ENCODE data around the gene CD244.
"Not testable (repeated sequence)": the region's sequence is repeated elsewhere in the genome, so short reads cannot be mapped to it uniquely, and the experiment has no call there.

The CD244 gene

DNA sequence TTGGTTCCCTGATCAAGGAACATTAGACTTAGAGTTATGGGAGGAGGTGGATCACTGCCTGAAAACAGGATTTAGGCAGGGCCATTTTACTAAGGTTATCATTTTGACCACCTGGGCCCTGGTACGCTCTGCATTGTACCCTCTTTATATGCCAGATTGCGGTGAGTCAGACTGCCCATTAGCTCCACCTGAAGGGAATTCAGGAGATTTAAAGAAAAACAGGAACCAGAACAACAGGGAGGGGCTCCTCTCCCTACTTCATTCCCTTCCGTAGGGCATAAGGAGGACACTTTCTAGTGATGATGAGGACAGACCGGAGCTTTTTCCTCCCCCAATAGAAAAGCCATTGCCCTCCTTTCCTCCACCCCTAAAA lies 42.9 kb upstream of the CD244 start:
- H3K4me3 ChIP-seq (ENCODE audit: low read depth in 1 of 2, low read length in 1 of 2), result no peak overlapping the region
- TF ChIP-seq, protein P1, sequence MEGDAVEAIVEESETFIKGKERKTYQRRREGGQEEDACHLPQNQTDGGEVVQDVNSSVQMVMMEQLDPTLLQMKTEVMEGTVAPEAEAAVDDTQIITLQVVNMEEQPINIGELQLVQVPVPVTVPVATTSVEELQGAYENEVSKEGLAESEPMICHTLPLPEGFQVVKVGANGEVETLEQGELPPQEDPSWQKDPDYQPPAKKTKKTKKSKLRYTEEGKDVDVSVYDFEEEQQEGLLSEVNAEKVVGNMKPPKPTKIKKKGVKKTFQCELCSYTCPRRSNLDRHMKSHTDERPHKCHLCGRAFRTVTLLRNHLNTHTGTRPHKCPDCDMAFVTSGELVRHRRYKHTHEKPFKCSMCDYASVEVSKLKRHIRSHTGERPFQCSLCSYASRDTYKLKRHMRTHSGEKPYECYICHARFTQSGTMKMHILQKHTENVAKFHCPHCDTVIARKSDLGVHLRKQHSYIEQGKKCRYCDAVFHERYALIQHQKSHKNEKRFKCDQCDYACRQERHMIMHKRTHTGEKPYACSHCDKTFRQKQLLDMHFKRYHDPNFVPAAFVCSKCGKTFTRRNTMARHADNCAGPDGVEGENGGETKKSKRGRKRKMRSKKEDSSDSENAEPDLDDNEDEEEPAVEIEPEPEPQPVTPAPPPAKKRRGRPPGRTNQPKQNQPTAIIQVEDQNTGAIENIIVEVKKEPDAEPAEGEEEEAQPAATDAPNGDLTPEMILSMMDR (IDR thresholded peaks at IDR 0.05), result no peak
- no peak overlapping the region for H3K27ac ChIP-seq
- H3K27me3 ChIP-seq, result no peaks in the 10 kb centered on the region
- H3K9me3 ChIP-seq, result no peaks in the 10 kb centered on the region
- H3K36me3 ChIP-seq, result no peaks in the 10 kb centered on the region
- no peaks in the 10 kb centered on the region for H3K4me1 ChIP-seq (ENCODE audit: control insufficient read depth in 1 of 2, insufficient read depth in 1 of 2, low read depth in 1 of 2, low read length in 1 of 2)

DNA sequence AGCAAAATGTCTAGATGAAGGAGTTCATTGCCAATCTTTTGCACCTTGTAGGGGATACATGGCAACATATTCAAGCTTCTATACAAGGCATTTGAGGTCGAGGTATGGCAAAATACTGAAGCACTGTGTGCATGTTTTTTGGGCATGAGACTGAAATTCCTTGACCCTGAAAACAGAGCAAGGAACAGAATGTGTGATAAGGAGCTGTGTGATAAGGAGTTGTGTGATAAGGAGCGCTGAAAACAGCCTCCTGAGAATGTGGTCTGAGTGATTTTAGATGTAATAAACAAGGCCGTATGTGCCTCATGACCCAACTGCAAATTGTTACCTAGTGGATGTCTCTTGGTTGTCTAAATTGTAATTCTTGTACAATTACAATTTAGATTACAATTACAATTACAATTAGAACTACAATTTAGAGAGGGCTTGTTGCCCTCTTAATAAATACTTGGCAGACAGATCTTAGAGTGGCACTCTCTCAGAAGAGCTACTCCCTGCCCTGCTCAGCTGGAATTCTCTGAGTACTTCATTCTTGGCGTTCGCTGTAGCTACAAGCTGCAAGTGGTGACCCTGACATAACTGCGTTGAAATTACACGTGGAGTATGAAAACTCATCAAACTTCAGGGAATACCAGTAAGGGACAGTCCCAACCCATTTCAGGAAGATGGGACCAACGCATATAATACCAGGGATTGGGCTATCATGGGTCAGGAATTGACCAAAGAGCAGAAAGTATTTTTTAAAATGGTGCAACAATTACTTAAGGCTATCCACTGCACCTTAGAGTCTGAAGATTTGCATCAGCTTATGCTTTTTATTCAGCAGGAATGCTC lies 42.3 kb upstream of the CD244 start:
- Histone ChIP-seq H3K36me3 (no peaks in the 10 kb centered on the region), H3K4me3 (ENCODE audit: low read depth in 1 of 2, low read length in 1 of 2) (no peak overlapping the region), H3K9me3 (no peaks in the 10 kb centered on the region), H3K27me3 (no peaks in the 10 kb centered on the region), H3K4me1 (ENCODE audit: control insufficient read depth in 1 of 2, insufficient read depth in 1 of 2, low read depth in 1 of 2, low read length in 1 of 2) (no peaks in the 10 kb centered on the region), H3K27ac (no peak overlapping the region)
- TF ChIP-seq, protein P1 (IDR thresholded peaks at IDR 0.05), result no peak

DNA sequence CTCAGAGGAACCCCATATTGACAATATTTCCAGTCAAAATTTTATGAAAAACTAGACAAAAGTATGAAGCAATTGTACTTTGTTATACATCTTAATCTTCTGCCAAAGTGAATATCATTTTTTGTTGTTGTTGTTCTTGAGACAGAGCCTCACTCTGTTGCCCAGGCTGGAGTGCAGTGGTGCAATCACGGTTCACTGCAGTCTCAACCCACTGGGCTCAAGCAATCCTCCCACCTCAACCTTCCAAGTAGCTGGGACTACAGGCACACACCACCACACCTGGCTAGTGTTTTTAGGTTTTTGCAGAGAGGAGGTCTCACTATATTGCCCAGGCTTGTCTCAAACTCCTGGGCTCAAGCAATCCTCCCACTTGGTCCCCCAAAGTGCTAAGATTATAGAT lies 39.6 kb upstream of the CD244 start:
- H3K4me1 ChIP-seq (ENCODE audit: control insufficient read depth in 1 of 2, insufficient read depth in 1 of 2, low read depth in 1 of 2, low read length in 1 of 2); H3K27ac ChIP-seq; H3K9me3 ChIP-seq; H3K36me3 ChIP-seq; H3K4me3 ChIP-seq (ENCODE audit: low read depth in 1 of 2, low read length in 1 of 2); H3K27me3 ChIP-seq: not testable (repeated sequence)

DNA sequence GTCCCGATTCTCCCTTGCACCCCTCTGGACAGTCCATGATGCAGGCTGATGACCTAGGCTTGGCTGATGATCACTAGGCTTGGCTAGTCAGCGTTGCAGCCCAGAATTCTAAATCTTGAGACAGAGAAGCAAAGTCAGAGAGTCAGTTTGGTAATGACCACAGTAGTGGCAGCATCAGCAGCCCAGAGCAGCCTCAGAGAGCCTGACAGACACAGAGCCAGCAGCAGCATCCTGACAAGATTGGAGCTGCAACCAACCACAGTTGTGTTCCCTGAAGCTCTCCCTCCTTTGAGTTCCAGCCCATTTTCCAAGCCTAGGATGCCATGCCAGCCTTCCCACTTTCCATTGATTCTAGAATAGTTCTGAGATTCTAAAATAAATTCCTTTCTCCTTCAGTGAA lies 39.1 kb upstream of the CD244 start:
- no peaks in the 10 kb centered on the region for H3K36me3 ChIP-seq
- H3K9me3 ChIP-seq, result no peaks in the 10 kb centered on the region
- no peak overlapping the region for H3K4me3 ChIP-seq (ENCODE audit: low read depth in 1 of 2, low read length in 1 of 2)
- no peak overlapping the region for H3K27ac ChIP-seq
- no peaks in the 10 kb centered on the region for H3K27me3 ChIP-seq
- H3K4me1 ChIP-seq (ENCODE audit: control insufficient read depth in 1 of 2, insufficient read depth in 1 of 2, low read depth in 1 of 2, low read length in 1 of 2), result no peaks in the 10 kb centered on the region
- TF ChIP-seq, protein P1 (IDR thresholded peaks at IDR 0.05), result no peak

DNA sequence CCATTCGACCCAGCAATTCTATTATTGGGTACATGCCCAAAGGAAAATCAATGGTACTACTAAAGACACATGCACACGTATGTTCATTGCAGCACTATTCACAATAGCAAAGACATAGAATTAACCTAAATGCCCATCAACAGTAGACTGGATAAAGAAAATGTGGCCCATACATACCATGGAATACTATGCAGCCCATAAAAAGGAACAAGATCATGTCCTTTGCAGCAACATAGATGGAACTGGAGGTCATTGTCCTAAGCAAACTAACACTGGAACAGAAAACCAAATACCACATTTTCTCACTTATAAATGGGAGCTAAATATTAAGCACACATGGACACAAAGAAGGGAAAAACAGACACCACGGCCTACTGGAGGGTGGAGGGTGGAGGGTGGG lies 38.0 kb upstream of the CD244 start:
- H3K9me3 ChIP-seq; H3K4me3 ChIP-seq (ENCODE audit: low read depth in 1 of 2, low read length in 1 of 2); H3K27me3 ChIP-seq; H3K36me3 ChIP-seq; H3K27ac ChIP-seq; H3K4me1 ChIP-seq (ENCODE audit: control insufficient read depth in 1 of 2, insufficient read depth in 1 of 2, low read depth in 1 of 2, low read length in 1 of 2): not testable (repeated sequence)

DNA sequence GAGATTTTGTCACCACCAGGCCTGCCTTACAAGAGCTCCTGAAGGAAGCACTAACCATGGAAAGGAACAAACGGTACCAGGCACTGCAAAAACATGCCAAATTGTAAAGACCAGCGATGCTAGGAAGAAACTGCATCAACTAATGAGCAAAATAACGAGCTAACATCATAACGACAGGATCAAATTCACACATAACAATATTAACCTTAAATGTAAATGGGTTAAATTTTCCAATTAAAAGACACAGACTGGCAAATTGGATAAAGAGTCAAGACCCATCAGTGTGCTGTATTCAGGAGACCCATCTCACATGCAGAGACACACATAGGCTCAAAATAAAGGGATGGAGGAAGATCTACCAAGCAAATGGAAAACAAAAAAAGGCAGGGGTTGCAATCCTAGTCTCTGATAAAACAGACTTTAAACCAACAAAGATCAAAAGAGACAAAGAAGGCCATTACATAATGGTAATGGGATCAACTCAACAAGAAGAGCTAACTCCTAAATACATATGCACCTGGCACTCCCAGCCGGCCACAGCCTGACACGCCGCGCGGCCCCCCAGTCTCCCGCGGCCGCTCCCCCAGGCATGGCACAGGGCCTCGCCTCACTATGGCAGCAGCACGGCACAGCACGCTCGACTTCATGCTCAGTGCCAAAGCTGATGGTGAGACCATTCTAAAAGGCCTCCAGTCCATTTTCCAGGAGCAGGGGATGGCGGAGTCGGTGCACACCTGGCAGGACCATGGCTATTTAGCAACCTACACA lies 31.9 kb upstream of the CD244 start:
- H3K27me3 ChIP-seq; H3K36me3 ChIP-seq; H3K9me3 ChIP-seq; H3K4me1 ChIP-seq (ENCODE audit: control insufficient read depth in 1 of 2, insufficient read depth in 1 of 2, low read depth in 1 of 2, low read length in 1 of 2); H3K4me3 ChIP-seq (ENCODE audit: low read depth in 1 of 2, low read length in 1 of 2); H3K27ac ChIP-seq: not testable (repeated sequence)

DNA sequence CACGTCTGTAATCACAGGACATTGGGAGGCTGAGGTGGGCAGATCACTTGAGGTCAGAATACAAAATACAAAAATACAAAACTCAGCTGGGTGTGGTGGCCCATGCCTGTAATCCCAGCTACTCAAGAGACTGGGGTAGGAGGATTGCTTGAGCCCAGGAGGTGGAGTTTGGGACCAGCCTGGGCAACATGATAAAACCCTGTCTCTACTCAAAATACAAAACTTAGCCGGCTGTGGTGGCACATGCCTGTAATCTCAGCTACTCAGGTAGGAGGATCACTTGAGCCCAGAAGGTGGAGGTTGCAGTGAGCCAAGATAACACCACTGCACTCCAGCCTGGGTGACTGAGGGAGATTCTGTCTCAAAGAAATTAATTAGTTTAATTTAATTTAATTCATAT lies 28.8 kb upstream of the CD244 start:
- Histone ChIP-seq H3K9me3 (no peaks in the 10 kb centered on the region), H3K4me1 (ENCODE audit: control insufficient read depth in 1 of 2, insufficient read depth in 1 of 2, low read depth in 1 of 2, low read length in 1 of 2) (no peaks in the 10 kb centered on the region), H3K27me3 (no peaks in the 10 kb centered on the region), H3K36me3 (no peaks in the 10 kb centered on the region), H3K4me3 (ENCODE audit: low read depth in 1 of 2, low read length in 1 of 2) (no peak overlapping the region), H3K27ac (no peak overlapping the region)
- TF ChIP-seq, protein P1 (IDR thresholded peaks at IDR 0.05), result no peak

Data from neutrophil (primary cell).